H9 (cell line): ENCODE data around the gene KLHDC3. TPM values are rescaled to one million over a fixed set of nuclear protein-coding genes. Genes with fewer than 3 reads are reported as not detected.

Experiments
- DNase-seq: peaks from one replicate; pipeline ENCODE4 v3.0.0-alpha.2; 2017
- H2AFZ ChIP-seq: one replicate; pipeline ENCODE4 v1.6.1; 2013; ENCODE audit warnings: mild to moderate bottlenecking, low read length, control low read depth, moderate library complexity
- H2AK5ac ChIP-seq: 2 replicates; pipeline ENCODE4 v1.6.1; 2013; ENCODE audit warnings: low read length, control low read depth, mixed read lengths; ENCODE audit not compliant: insufficient read length
- H2BK120ac ChIP-seq: one replicate; pipeline ENCODE4 v1.6.1; 2013; ENCODE audit warnings: low read depth, mild to moderate bottlenecking, low read length, control low read depth, inconsistent platforms; ENCODE audit not compliant: poor library complexity, severe bottlenecking
- H2BK12ac ChIP-seq: 2 replicates; pipeline ENCODE4 v1.6.1; 2013; ENCODE audit warnings: low read length, control low read depth, mixed read lengths, low read depth; ENCODE audit not compliant: insufficient read length
- H2BK15ac ChIP-seq: 2 replicates; pipeline ENCODE4 v1.6.1; 2013; ENCODE audit warnings: low read depth, low read length, control low read depth
- H2BK20ac ChIP-seq: one replicate; pipeline ENCODE4 v1.6.1; 2013; ENCODE audit warnings: low read depth, mild to moderate bottlenecking, low read length, control low read depth, inconsistent platforms; ENCODE audit not compliant: poor library complexity, severe bottlenecking
- H2BK5ac ChIP-seq: 2 replicates; pipeline ENCODE4 v1.6.1; 2013; ENCODE audit warnings: low read length, control low read depth, mixed read lengths; ENCODE audit not compliant: insufficient read length
- H3K14ac ChIP-seq: 2 replicates; pipeline ENCODE4 v1.6.1; 2013; ENCODE audit warnings: low read length, control low read depth; ENCODE audit not compliant: insufficient read depth
- H3K18ac ChIP-seq: 2 replicates; pipeline ENCODE4 v1.6.1; 2013; ENCODE audit warnings: low read depth, mild to moderate bottlenecking, mixed read lengths, low read length, control low read depth; ENCODE audit not compliant: insufficient read length
- H3K23ac ChIP-seq: 2 replicates; pipeline ENCODE4 v1.6.1; 2013; ENCODE audit warnings: low read length, control low read depth, mixed read lengths, low read depth; ENCODE audit not compliant: insufficient read length
- H3K23me2 ChIP-seq: 2 replicates; pipeline ENCODE4 v1.6.1; 2013; ENCODE audit warnings: low read depth, mild to moderate bottlenecking, mixed read lengths, low read length, control low read depth; ENCODE audit not compliant: insufficient read length, poor library complexity, severe bottlenecking
- H3K27ac ChIP-seq: 2 replicates; pipeline ENCODE4 v1.5.1; 2013; ENCODE audit warnings: low read length, control low read depth, mixed read lengths, low read depth; ENCODE audit not compliant: insufficient read length
- H3K27me3 ChIP-seq: 2 replicates; pipeline ENCODE4 v1.6.1; 2013; ENCODE audit warnings: low read length, control low read depth, inconsistent platforms; ENCODE audit not compliant: insufficient read depth
- H3K4ac ChIP-seq: 2 replicates; pipeline ENCODE4 v1.6.1; 2013; ENCODE audit warnings: low read depth, mild to moderate bottlenecking, control low read depth, inconsistent platforms, low read length, moderate library complexity
- H3K4me1 ChIP-seq: 2 replicates; pipeline ENCODE4 v1.6.1; 2013; ENCODE audit warnings: low read length, control low read depth, inconsistent platforms; ENCODE audit not compliant: insufficient read depth
- H3K4me2 ChIP-seq: 2 replicates; pipeline ENCODE4 v1.6.1; 2013; ENCODE audit warnings: low read length, control low read depth, mixed read lengths; ENCODE audit not compliant: insufficient read length, insufficient read depth
- H3K56ac ChIP-seq: 2 replicates; pipeline ENCODE4 v1.6.1; 2013; ENCODE audit warnings: low read depth, mild to moderate bottlenecking, mixed read lengths, low read length, control low read depth; ENCODE audit not compliant: insufficient read length
- H3K79me1 ChIP-seq: 2 replicates; pipeline ENCODE4 v1.6.1; 2013; ENCODE audit warnings: low read depth, mild to moderate bottlenecking, moderate library complexity, low read length, control low read depth, inconsistent platforms; ENCODE audit not compliant: insufficient read depth, poor library complexity, severe bottlenecking
- H3K79me2 ChIP-seq: 2 replicates; pipeline ENCODE4 v1.6.1; 2013; ENCODE audit warnings: low read length, control low read depth, inconsistent platforms; ENCODE audit not compliant: insufficient read depth
- H3K9ac ChIP-seq: 2 replicates; pipeline ENCODE4 v1.6.1; 2013; ENCODE audit warnings: low read length, control low read depth, mixed read lengths; ENCODE audit not compliant: insufficient read length; ENCODE audit errors: extremely low read depth
- H3K9me3 ChIP-seq: one replicate; pipeline ENCODE4 v1.6.1; 2013; ENCODE audit warnings: low read depth, low read length, inconsistent platforms; ENCODE audit not compliant: control insufficient read depth
- H3T11ph ChIP-seq: one replicate; pipeline ENCODE4 v1.6.1; 2013; ENCODE audit warnings: mild to moderate bottlenecking, low read length, control low read depth, inconsistent platforms
- H4K20me1 ChIP-seq: one replicate; pipeline ENCODE4 v1.6.1; 2013; ENCODE audit not compliant: control insufficient read depth, insufficient read length, insufficient read depth
- H4K5ac ChIP-seq: 2 replicates; pipeline ENCODE4 v1.6.1; 2013; ENCODE audit warnings: low read depth, mild to moderate bottlenecking, mixed read lengths, low read length, control low read depth; ENCODE audit not compliant: insufficient read length
- H4K8ac ChIP-seq: replicated peaks from 2 replicates; pipeline ENCODE4 v1.6.1; 2013; ENCODE audit warnings: low read length, control low read depth, mixed read lengths, low read depth; ENCODE audit not compliant: insufficient read length
- H4K91ac ChIP-seq: 2 replicates; pipeline ENCODE4 v1.6.1; 2013; ENCODE audit warnings: low read depth, mild to moderate bottlenecking, moderate library complexity, mixed read lengths, low read length, control low read depth; ENCODE audit not compliant: insufficient read length
- H3K27ac Mint-ChIP-seq, 3 experiments: 2 replicates in 2 of 3; 3 replicates in 1 of 3; pipeline ENCODE4 v1.8.0; 2020 to 2021; ENCODE audit warnings: mixed read lengths in 3 of 3, mild to moderate bottlenecking in 1 of 3, moderate library complexity in 1 of 3
- H3K27me3 Mint-ChIP-seq: 2 replicates; pipeline ENCODE4 v1.8.0; 2021; ENCODE audit warnings: low read depth, mild to moderate bottlenecking, moderate library complexity, mixed read lengths
- H3K36me3 Mint-ChIP-seq, 3 experiments: 2 replicates in 2 of 3; 3 replicates in 1 of 3; pipeline ENCODE4 v1.8.0; 2020 to 2021; ENCODE audit warnings: low read depth in 3 of 3, mixed read lengths in 3 of 3; ENCODE audit not compliant: insufficient read depth in 1 of 3
- H3K4me1 Mint-ChIP-seq, 2 experiments: 2 replicates each; pipeline ENCODE4 v1.8.0; 2020; ENCODE audit warnings: mixed read lengths in 2 of 2
- H3K4me3 Mint-ChIP-seq, 2 experiments: 2 replicates in 1 of 2; 3 replicates in 1 of 2; pipeline ENCODE4 v1.8.0; 2020 to 2021; ENCODE audit warnings: mild to moderate bottlenecking in 2 of 2, mixed read lengths in 2 of 2, moderate library complexity in 1 of 2
- H3K9me3 Mint-ChIP-seq, 2 experiments: 2 replicates in 1 of 2; 3 replicates in 1 of 2; pipeline ENCODE4 v1.8.0; 2020; ENCODE audit warnings: mild to moderate bottlenecking in 2 of 2, mixed read lengths in 2 of 2, moderate library complexity in 1 of 2
- CTCF ChIP-seq: fragments of 200-600 bp; sonication (generic); conservative IDR thresholded peaks from 3 replicates; pipeline ENCODE4 v1.8.0; 2021; ENCODE audit warnings: antibody characterized with exemption, mild to moderate bottlenecking
- WGBS: extraction: QIAGEN DNeasy Blood & Tissue Kit; methylation state at CpG from one replicate; pipeline ENCODE4 v1.1.7; 2013; ENCODE audit warnings: missing lambda C conversion rate, low lambda C conversion rate, mixed read lengths; ENCODE audit not compliant: insufficient read length; ENCODE audit errors: extremely low coverage; 5-methylcytosine and 5-hydroxymethylcytosine counted together
- total RNA-seq: library from RNA; stranded (reverse); gene quantifications from 2 replicates; pipeline ENCODE4 v1.2.1, GENCODE V29; 2021

Gene KLHDC3
- total RNA-seq, 1 experiment from 2014 or later: 146 TPM

- H3K27me3 ChIP-seq: no peaks in the 10 kb centered on the region
- no peak overlapping the region for H3T11ph ChIP-seq
- no peak overlapping the region for H3K18ac ChIP-seq
- no peak for DNase-seq
- no peak overlapping the region for H3K14ac ChIP-seq
- H3K9me3 ChIP-seq: no peaks in the 10 kb centered on the region
- no peak overlapping the region for H2AFZ ChIP-seq
- Mint-ChIP-seq H3K4me3 (no peak overlapping the region), H3K27ac (no peak overlapping the region), H3K4me1 (peaks cover 4 to 11% of the 10 kb centered on the region in 2 experiments; a peak in 3 of 4 replicates), H3K9me3 (no peaks in the 10 kb centered on the region), H3K27me3 (no peaks in the 10 kb centered on the region), H3K36me3 (peaks cover 2 to 29% (median 14%) of the 10 kb centered on the region in 3 experiments; a peak in 6 of 7 replicates)
- H2BK15ac ChIP-seq: no peak overlapping the region
- no peak overlapping the region for H3K56ac ChIP-seq
- H4K91ac ChIP-seq: no peak overlapping the region
- H3K23me2 ChIP-seq: no peaks in the 10 kb centered on the region
- H2BK12ac ChIP-seq: no peak overlapping the region
- H3K23ac ChIP-seq: no peak overlapping the region
- no peak overlapping the region for H2BK120ac ChIP-seq
- no CpG with 5 or more reads among the region's 8 CpGs for WGBS
- no peak overlapping the region for H4K8ac ChIP-seq
- H3K9ac ChIP-seq: no peak overlapping the region
- H2BK5ac ChIP-seq: no peak overlapping the region
- no peaks in the 10 kb centered on the region for H4K20me1 ChIP-seq
- no peak overlapping the region for H3K4ac ChIP-seq
- no peak overlapping the region for H3K27ac ChIP-seq
- H2BK20ac ChIP-seq: no peak overlapping the region
- no peaks in the 10 kb centered on the region for H3K79me1 ChIP-seq
- no peak overlapping the region for H3K4me2 ChIP-seq
- no peak overlapping the region for H4K5ac ChIP-seq
- no peak overlapping the region for H2AK5ac ChIP-seq
- TF ChIP-seq CTCF: no peak
- no peaks in the 10 kb centered on the region for H3K79me2 ChIP-seq
- H3K4me1 ChIP-seq: no peaks in the 10 kb centered on the region
These were observed 12.2 kb upstream of the KLHDC3 start for GRCh38 chr6:43001843-43002242.
